Gastrocnemius medialis (tissue), 4 donors: ENCODE results near the gene CPXM2. TPM values are rescaled to one million over a fixed set of nuclear protein-coding genes. Genes with fewer than 3 reads are reported as not detected.

ENCODE experiments used
- ATAC-seq, 2 donors: fragments of 150-250 bp; one replicate each; pipeline ENCODE4 v1.9.1; 2016
- DNase-seq, 2 donors: peaks; one replicate each; pipeline ENCODE4 v3.0.0-alpha.2; 2019
- H3K27ac ChIP-seq, 4 donors: fragments of 200-600 bp; sonication (generic); 1 replicate in 1 of 4; 2 replicates in 3 of 4; pipeline ENCODE4 v1.5.1; 2016 to 2018; ENCODE audit warnings: mild to moderate bottlenecking in 2 of 4, moderate library complexity in 1 of 4
- H3K27me3 ChIP-seq, 3 donors: fragments of 200-600 bp; sonication (generic) in 2 of 3; 1 replicate in 1 of 3; 2 replicates in 2 of 3; pipeline versions ENCODE4 v1.5.1 to v1.6.0; 2016 to 2019; ENCODE audit warnings: mild to moderate bottlenecking in 1 of 3, moderate library complexity in 1 of 3
- H3K36me3 ChIP-seq, 2 donors: fragments of 200-600 bp; sonication (generic) in 1 of 2; one replicate each; pipeline ENCODE4 v1.5.1; 2017 to 2018
- H3K4me1 ChIP-seq, 2 donors: fragments of 200-600 bp; sonication (generic) in 1 of 2; one replicate each; pipeline ENCODE4 v1.5.1; 2016 to 2017; ENCODE audit warnings: mild to moderate bottlenecking in 2 of 2
- H3K4me3 ChIP-seq, 4 donors: fragments of 200-600 bp; sonication (generic) in 3 of 4; 1 replicate in 1 of 4; 2 replicates in 3 of 4; pipeline ENCODE4 v1.5.1; 2016 to 2019; ENCODE audit warnings: mild to moderate bottlenecking in 2 of 4
- H3K9me3 ChIP-seq, 3 donors: fragments of 200-600 bp; sonication (generic) in 2 of 3; 1 replicate in 1 of 3; 2 replicates in 2 of 3; pipeline ENCODE4 v1.5.1; 2016 to 2019
- POLR2A ChIP-seq, 2 donors: fragments of 450-650 bp; IDR thresholded peaks; one replicate each; pipeline ENCODE4 v1.6.1; 2017; ENCODE audit warnings: antibody characterized with exemption in 2 of 2, mild to moderate bottlenecking in 2 of 2, moderate library complexity in 2 of 2
- in situ Hi-C, 4 donors: fragments of 200-750 bp; cut with MboI; loops; one replicate each; pipeline versions ENCODE4 v1.15.0 to v1.8.0; 2017; ENCODE audit warnings: low sequenced_read_pairs in 4 of 4
- intact Hi-C: fragments of 100-400 bp; cut with DNase I; formaldehyde crosslinking; loops from one replicate; pipeline ENCODE4 v1.15.1; 2023; ENCODE audit warnings: low total_unique reads
- total RNA-seq, 4 donors: library from RNA; depleted of rRNA; stranded (reverse); fragments of >200 nt; gene quantifications; one replicate each; pipeline versions ENCODE4 v1.1.0 to v1.2.3, GENCODE V29; 2016
- TF ChIP-seq, protein P1 (sequence below), 5 experiments: fragments of 450-650 bp in 3 of 5; fragments of 200-600 bp in 2 of 5; sonication (generic) in 2 of 5; IDR thresholded peaks in 4 of 5; conservative IDR thresholded peaks in 1 of 5; 1 replicate in 4 of 5; 2 replicates in 1 of 5; pipeline ENCODE4 v1.5.1; 2016 to 2019; ENCODE audit warnings: antibody characterized with exemption in 5 of 5, mild to moderate bottlenecking in 3 of 5, moderate library complexity in 3 of 5

The CPXM2 gene
- total RNA-seq, 4 donors from 2014 or later: 0.63 to 4.1 (median 1.9) TPM

DNA sequence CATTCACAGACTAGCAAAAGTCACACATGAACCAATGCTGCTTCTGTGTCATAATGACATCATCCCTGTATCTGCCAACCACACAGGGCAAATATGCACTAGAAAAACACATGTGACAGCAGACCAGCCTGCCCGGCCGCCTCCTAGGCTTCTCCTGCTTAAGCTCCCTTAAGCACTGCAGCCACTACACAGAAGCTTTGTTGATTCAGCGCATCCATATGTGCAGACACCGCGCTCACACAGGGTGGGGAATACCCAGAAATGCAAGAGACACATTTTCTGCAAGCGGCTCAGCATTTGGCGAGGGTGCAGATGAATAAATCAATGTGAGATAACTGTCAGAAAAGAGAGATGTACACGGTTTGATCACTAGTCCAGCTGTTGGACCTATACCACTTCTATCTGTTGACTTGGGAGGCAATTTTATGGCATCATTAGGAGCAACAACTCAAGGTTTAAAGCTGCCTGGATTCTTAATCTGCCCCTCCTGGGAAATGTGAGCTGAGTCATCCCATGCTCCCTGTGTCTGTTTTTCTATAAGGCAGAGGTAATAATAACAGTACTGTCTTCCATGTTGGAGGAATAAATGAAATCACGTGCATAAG, 33.4 kb downstream of the CPXM2 start:
- Histone ChIP-seq H3K27ac (no peak overlapping the region), H3K36me3 (no peaks in the 10 kb centered on the region)

DNA sequence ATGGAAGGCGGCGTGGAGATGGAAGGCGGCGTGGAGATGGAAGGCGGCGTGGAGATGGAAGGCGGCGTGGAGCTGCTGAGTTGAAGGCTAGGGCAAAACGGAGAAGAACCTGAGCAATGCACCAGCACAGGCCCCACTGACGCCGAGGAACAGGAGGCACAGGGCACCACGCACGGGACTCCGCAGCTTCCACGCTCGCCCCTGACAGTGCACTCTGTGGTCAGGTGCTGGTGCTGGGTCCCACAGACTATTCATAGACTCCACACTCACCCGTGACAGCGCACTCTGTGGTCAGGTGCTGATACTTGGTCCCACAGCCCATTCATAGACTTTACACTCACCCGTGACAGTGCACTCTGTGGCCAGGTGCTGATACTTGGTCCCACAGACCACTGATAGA, 34.0 kb downstream of the CPXM2 start:
- no peak for ATAC-seq
- no peak for DNase-seq

More for the DNA sequence above, 33.4 kb downstream of the CPXM2 start:
- no peak for TF ChIP-seq POLR2A (IDR thresholded peaks at IDR 0.05)
- TF ChIP-seq, protein P1, sequence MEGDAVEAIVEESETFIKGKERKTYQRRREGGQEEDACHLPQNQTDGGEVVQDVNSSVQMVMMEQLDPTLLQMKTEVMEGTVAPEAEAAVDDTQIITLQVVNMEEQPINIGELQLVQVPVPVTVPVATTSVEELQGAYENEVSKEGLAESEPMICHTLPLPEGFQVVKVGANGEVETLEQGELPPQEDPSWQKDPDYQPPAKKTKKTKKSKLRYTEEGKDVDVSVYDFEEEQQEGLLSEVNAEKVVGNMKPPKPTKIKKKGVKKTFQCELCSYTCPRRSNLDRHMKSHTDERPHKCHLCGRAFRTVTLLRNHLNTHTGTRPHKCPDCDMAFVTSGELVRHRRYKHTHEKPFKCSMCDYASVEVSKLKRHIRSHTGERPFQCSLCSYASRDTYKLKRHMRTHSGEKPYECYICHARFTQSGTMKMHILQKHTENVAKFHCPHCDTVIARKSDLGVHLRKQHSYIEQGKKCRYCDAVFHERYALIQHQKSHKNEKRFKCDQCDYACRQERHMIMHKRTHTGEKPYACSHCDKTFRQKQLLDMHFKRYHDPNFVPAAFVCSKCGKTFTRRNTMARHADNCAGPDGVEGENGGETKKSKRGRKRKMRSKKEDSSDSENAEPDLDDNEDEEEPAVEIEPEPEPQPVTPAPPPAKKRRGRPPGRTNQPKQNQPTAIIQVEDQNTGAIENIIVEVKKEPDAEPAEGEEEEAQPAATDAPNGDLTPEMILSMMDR (IDR thresholded peaks at IDR 0.05 in 4 of 5, conservative IDR thresholded peaks at IDR 0.05 in 1 of 5): no peak
- H3K4me3 ChIP-seq: no peak overlapping the region
- in situ Hi-C loops: no loop called here
- intact Hi-C loops: no loop called here
- no peak for DNase-seq
- no peak for ATAC-seq
- no peaks in the 10 kb centered on the region for H3K9me3 ChIP-seq
- H3K4me1 ChIP-seq: no peaks in the 10 kb centered on the region
- no peaks in the 10 kb centered on the region for H3K27me3 ChIP-seq

DNA sequence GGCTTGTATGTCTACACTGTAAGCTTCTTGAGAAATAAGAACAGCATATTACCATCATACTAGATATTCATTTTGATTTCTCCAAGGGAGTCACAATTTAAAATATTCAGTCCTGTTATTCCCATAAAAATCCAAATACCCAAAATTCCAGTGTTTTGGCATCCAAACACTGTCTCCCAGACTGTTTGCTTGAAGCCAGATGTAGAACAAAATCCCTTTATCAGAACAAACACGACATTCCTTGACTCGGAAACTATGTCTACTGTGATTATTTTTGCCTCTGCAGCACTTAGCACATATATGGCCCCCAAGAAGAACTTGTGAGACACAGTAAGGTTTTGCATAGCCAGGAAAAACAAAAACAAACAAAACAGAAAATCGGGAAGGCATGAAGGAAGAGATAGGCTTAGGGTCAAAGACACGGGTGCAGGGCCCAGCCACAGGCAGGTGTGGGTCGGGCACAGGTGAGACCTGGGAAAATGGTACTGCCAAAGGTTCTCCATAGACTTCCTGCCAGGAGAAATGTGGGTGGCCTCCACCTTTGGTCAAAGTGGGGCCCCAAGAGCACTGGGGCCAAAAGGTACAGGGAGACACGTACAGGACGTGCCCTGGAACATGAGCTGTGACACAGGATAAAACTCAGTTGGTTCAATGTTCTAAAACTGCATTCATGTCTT, 36.5 kb downstream of the CPXM2 start:
- no peak for DNase-seq
- no peaks in the 10 kb centered on the region for H3K27me3 ChIP-seq
- no peak for ATAC-seq
- no peaks in the 10 kb centered on the region for H3K9me3 ChIP-seq
- H3K4me1 ChIP-seq: no peaks in the 10 kb centered on the region
- TF ChIP-seq POLR2A (IDR thresholded peaks at IDR 0.05): no peak
- TF ChIP-seq, protein P1 (IDR thresholded peaks at IDR 0.05 in 4 of 5, conservative IDR thresholded peaks at IDR 0.05 in 1 of 5): no peak
- no peak overlapping the region for H3K27ac ChIP-seq
- no peaks in the 10 kb centered on the region for H3K36me3 ChIP-seq
- intact Hi-C loops: no loop called here
- H3K4me3 ChIP-seq: no peak overlapping the region
- in situ Hi-C loops: no loop called here

More for the DNA sequence above, 34.0 kb downstream of the CPXM2 start:
- no peaks in the 10 kb centered on the region for H3K9me3 ChIP-seq
- no peak overlapping the region for H3K4me3 ChIP-seq
- H3K27ac ChIP-seq: no peak overlapping the region
- H3K36me3 ChIP-seq: no peaks in the 10 kb centered on the region
- in situ Hi-C loops: no loop called here
- H3K27me3 ChIP-seq: no peaks in the 10 kb centered on the region
- TF ChIP-seq, protein P1 (IDR thresholded peaks at IDR 0.05 in 4 of 5, conservative IDR thresholded peaks at IDR 0.05 in 1 of 5): no peak
- no peak for TF ChIP-seq POLR2A (IDR thresholded peaks at IDR 0.05)
- no peaks in the 10 kb centered on the region for H3K4me1 ChIP-seq
- intact Hi-C loops: no loop called here

DNA sequence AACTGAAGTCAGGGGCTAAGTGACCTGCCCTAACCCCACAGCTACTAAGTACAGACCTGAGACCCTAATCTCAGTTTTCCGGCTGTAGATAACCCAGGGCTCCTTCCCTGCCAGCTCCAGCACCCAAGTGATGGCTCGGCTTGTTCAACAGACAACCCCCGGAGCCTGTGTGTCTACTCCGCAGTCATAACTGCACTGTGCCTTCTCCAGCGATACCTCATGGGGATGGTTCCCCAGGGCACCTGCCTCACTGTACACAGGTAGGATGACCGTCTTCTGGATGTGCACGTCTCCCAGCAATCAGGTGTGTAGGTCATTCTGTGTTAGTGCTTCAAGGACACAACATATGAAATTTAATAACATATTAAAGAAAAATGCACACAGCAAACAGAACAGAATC, 37.1 kb downstream of the CPXM2 start:
- no peak for TF ChIP-seq POLR2A (IDR thresholded peaks at IDR 0.05)
- TF ChIP-seq, protein P1 (IDR thresholded peaks at IDR 0.05 in 4 of 5, conservative IDR thresholded peaks at IDR 0.05 in 1 of 5): no peak
- no peaks in the 10 kb centered on the region for H3K4me1 ChIP-seq
- DNase-seq (no peak), ATAC-seq (no peak)
- H3K27me3 ChIP-seq: no peaks in the 10 kb centered on the region
- in situ Hi-C loops (no loop called here), intact Hi-C loops (no loop called here)
- H3K36me3 ChIP-seq: no peaks in the 10 kb centered on the region
- no peak overlapping the region for H3K4me3 ChIP-seq
- no peak overlapping the region for H3K27ac ChIP-seq
- H3K9me3 ChIP-seq: no peaks in the 10 kb centered on the region
